ENCODE data around the gene PRSS56.

Gene PRSS56

GRCh38 chr2:232574674-232575403 lies 54.7 kb downstream of the PRSS56 start:
- no peak for DNase-seq
